Liver (tissue), 9 donors: ENCODE data around the gene PRKAR1B. TPM values are rescaled to one million over a fixed set of nuclear protein-coding genes. Genes with fewer than 3 reads are reported as not detected.

Experiments
- DNase-seq: peaks from one replicate; pipeline ENCODE4 v3.0.0-alpha.2; 2017; ENCODE audit warnings: low spot score
- H3K27ac ChIP-seq, 2 donors: one replicate each; pipeline ENCODE4 v1.7.0; 2013; ENCODE audit warnings: inconsistent platforms in 2 of 2, low read length in 2 of 2, control low read depth in 1 of 2, low read depth in 1 of 2, mild to moderate bottlenecking in 1 of 2
- H3K27me3 ChIP-seq, 4 donors: one replicate each; pipeline versions ENCODE4 v1.6.1 to v1.7.0; 2013; ENCODE audit warnings: low read length in 3 of 4, inconsistent platforms in 1 of 4, mild to moderate bottlenecking in 1 of 4, moderate library complexity in 1 of 4; ENCODE audit not compliant: control insufficient read depth in 4 of 4, insufficient read depth in 4 of 4
- H3K36me3 ChIP-seq, 4 donors: one replicate each; pipeline versions ENCODE4 v1.6.1 to v1.7.0; 2013; ENCODE audit warnings: low read length in 3 of 4, mild to moderate bottlenecking in 3 of 4, low read depth in 1 of 4, moderate library complexity in 1 of 4; ENCODE audit not compliant: control insufficient read depth in 4 of 4, insufficient read depth in 3 of 4
- H3K4me1 ChIP-seq, 4 donors: one replicate each; pipeline versions ENCODE4 v1.6.1 to v1.7.0; 2013; ENCODE audit warnings: low read length in 3 of 4, mild to moderate bottlenecking in 3 of 4, moderate library complexity in 1 of 4; ENCODE audit not compliant: control insufficient read depth in 4 of 4, insufficient read depth in 4 of 4
- H3K4me3 ChIP-seq, 3 donors: one replicate each; pipeline versions ENCODE4 v1.6.1 to v1.7.0; 2013; ENCODE audit warnings: low read length in 3 of 3, control low read depth in 1 of 3, low read depth in 1 of 3, mild to moderate bottlenecking in 1 of 3
- H3K9ac ChIP-seq, 2 donors: one replicate each; pipeline ENCODE4 v1.7.0; 2013; ENCODE audit warnings: low read length in 2 of 2, mild to moderate bottlenecking in 2 of 2, moderate library complexity in 2 of 2, control low read depth in 1 of 2, low read depth in 1 of 2
- H3K9me3 ChIP-seq, 4 donors: one replicate each; pipeline versions ENCODE4 v1.6.1 to v1.7.0; 2013; ENCODE audit warnings: low read length in 3 of 4; ENCODE audit not compliant: control insufficient read depth in 4 of 4
- ATF3 ChIP-seq: IDR thresholded peaks from 2 replicates; pipeline ENCODE4 v1.6.1; 2016; ENCODE audit warnings: antibody characterized with exemption
- CTCF ChIP-seq: fragments of 150-350 bp; IDR thresholded peaks from 2 replicates; pipeline ENCODE4 v1.5.1; 2017; ENCODE audit warnings: improper control_type of control experiment, low read depth, low read length; ENCODE audit not compliant: missing input control
- FOXA1 ChIP-seq: IDR thresholded peaks from 2 replicates; pipeline ENCODE4 v1.6.1; 2016; ENCODE audit warnings: antibody characterized with exemption
- FOXA2 ChIP-seq: IDR thresholded peaks from 2 replicates; pipeline ENCODE4 v1.6.1; 2016; ENCODE audit warnings: antibody characterized with exemption
- GABPA ChIP-seq, 2 donors: IDR thresholded peaks in 1 of 2; conservative IDR thresholded peaks in 1 of 2; 2 replicates each; pipeline ENCODE4 v1.6.1; 2016; ENCODE audit warnings: antibody characterized with exemption in 2 of 2, mild to moderate bottlenecking in 1 of 2, moderate library complexity in 1 of 2
- HNF4A ChIP-seq, 2 donors: conservative IDR thresholded peaks; 2 replicates each; pipeline ENCODE4 v1.6.1; 2016; ENCODE audit warnings: antibody characterized with exemption in 2 of 2, mild to moderate bottlenecking in 2 of 2
- HNF4G ChIP-seq: IDR thresholded peaks from 2 replicates; pipeline ENCODE4 v1.6.1; 2016; ENCODE audit warnings: antibody characterized with exemption
- JUND ChIP-seq, 2 donors: IDR thresholded peaks; 2 replicates each; pipeline ENCODE4 v1.6.1; 2016; ENCODE audit warnings: antibody characterized with exemption in 2 of 2
- MAX ChIP-seq: IDR thresholded peaks from 2 replicates; pipeline ENCODE4 v1.6.1; 2016; ENCODE audit warnings: antibody characterized with exemption
- RAD21 ChIP-seq, 2 donors: IDR thresholded peaks; 2 replicates each; pipeline ENCODE4 v1.6.1; 2016; ENCODE audit warnings: antibody characterized with exemption in 2 of 2, mild to moderate bottlenecking in 2 of 2
- REST ChIP-seq: IDR thresholded peaks from 2 replicates; pipeline ENCODE4 v1.6.1; 2016; ENCODE audit warnings: antibody characterized with exemption, mild to moderate bottlenecking
- RXRA ChIP-seq, 2 donors: IDR thresholded peaks; 2 replicates each; pipeline ENCODE4 v1.6.1; 2017 to 2018; ENCODE audit warnings: antibody characterized with exemption in 2 of 2, mild to moderate bottlenecking in 1 of 2
- SP1 ChIP-seq: IDR thresholded peaks from 2 replicates; pipeline ENCODE4 v1.6.1; 2018; ENCODE audit warnings: antibody characterized with exemption, mild to moderate bottlenecking
- TAF1 ChIP-seq: conservative IDR thresholded peaks from 2 replicates; pipeline ENCODE4 v1.6.1; 2016; ENCODE audit warnings: antibody characterized with exemption, mild to moderate bottlenecking
- YY1 ChIP-seq: IDR thresholded peaks from 2 replicates; pipeline ENCODE4 v1.6.1; 2016; ENCODE audit warnings: antibody characterized with exemption, mild to moderate bottlenecking
- WGBS: extraction: QIAGEN DNeasy Blood & Tissue Kit; methylation state at CpG from one replicate; pipeline ENCODE4 v1.1.7; 2013; 5-methylcytosine and 5-hydroxymethylcytosine counted together
- polyA plus RNA-seq, 2 donors: library from polyadenylated mRNA; stranded (reverse) in 1 of 2; unstranded in 1 of 2; fragments of 200-250 nt in 1 of 2; fragments of >200 nt in 1 of 2; fragmentation: Nextera tagmentation in 1 of 2; extraction: Ambion mirVana in 1 of 2; gene quantifications; one replicate each; pipeline versions ENCODE4 v1.2.1 to v1.2.3, GENCODE V29; 2013 to 2015
- total RNA-seq, 2 donors: library from RNA; depleted of rRNA; stranded (reverse); fragments of >200 nt; gene quantifications; one replicate each; pipeline ENCODE4 v1.2.3, GENCODE V29; 2014
- donor health status: healthy.
- donor health status: healthy.
- donor health status: healthy.
- donor health status: healthy.
- donor health status: healthy.

Gene PRKAR1B
- total and polyA plus RNA-seq, 4 donors: 11.1 to 14.4 (median 12.4) TPM

GRCh38 chr7:586494-586893 lies 140.6 kb downstream of the PRKAR1B start:
- no peak for TF ChIP-seq YY1
- WGBS: 94% methylated on average over 4 of the region's 4 CpGs
- H3K27ac ChIP-seq: no peak overlapping the region
- H3K36me3 ChIP-seq: peaks cover 0 to 4% (median under 1%) of the 10 kb centered on the region in 4 donors
- no peaks in the 10 kb centered on the region for H3K27me3 ChIP-seq
- DNase-seq: no peak
- H3K4me1 ChIP-seq: no peaks in the 10 kb centered on the region
- H3K9ac ChIP-seq: no peak overlapping the region
- no peak overlapping the region for H3K4me3 ChIP-seq
- H3K9me3 ChIP-seq: no peaks in the 10 kb centered on the region

GRCh38 chr7:585873-586272 lies 141.2 kb downstream of the PRKAR1B start:
- DNase-seq: no peak
- H3K4me3 ChIP-seq: no peak overlapping the region
- 81% methylated on average over 6 of the region's 6 CpGs for WGBS

GRCh38 chr7:585229-585711 lies 141.8 kb downstream of the PRKAR1B start:
- 94% methylated on average over 18 of the region's 18 CpGs for whole genome bisulfite sequencing
- DNase-seq: no peak
- Histone ChIP-seq H3K27me3 (no peaks in the 10 kb centered on the region), H3K9ac (no peak overlapping the region), H3K4me3 (no peak overlapping the region), H3K27ac (no peak overlapping the region), H3K36me3 (peaks cover 0 to 4% (median under 1%) of the 10 kb centered on the region in 4 donors), H3K9me3 (no peaks in the 10 kb centered on the region), H3K4me1 (no peaks in the 10 kb centered on the region)
- TF ChIP-seq SP1: no peak
- TF ChIP-seq HNF4G: no peak
- TF ChIP-seq MAX: no peak
- TF ChIP-seq TAF1: no peak
- no peak for TF ChIP-seq RXRA (IDR thresholded peaks at IDR 0.05)
- no peak for TF ChIP-seq REST
- TF ChIP-seq FOXA2: no peak
- TF ChIP-seq GABPA (IDR thresholded peaks at IDR 0.05 in 1 of 2, conservative IDR thresholded peaks at IDR 0.05 in 1 of 2): no peak
- TF ChIP-seq JUND (IDR thresholded peaks at IDR 0.05): no peak
- no peak for TF ChIP-seq FOXA1
- no peak for TF ChIP-seq YY1
- TF ChIP-seq RAD21 (IDR thresholded peaks at IDR 0.05): no peak
- TF ChIP-seq CTCF: no peak
- no peak for TF ChIP-seq HNF4A (conservative IDR thresholded peaks at IDR 0.05)

More at GRCh38 chr7:585873-586272, 141.2 kb downstream of the PRKAR1B start:
- no peak overlapping the region for H3K9ac ChIP-seq
- H3K27me3 ChIP-seq: no peaks in the 10 kb centered on the region
- no peaks in the 10 kb centered on the region for H3K4me1 ChIP-seq
- H3K9me3 ChIP-seq: no peaks in the 10 kb centered on the region
- TF ChIP-seq CTCF (no peak), ATF3 (no peak)
- H3K27ac ChIP-seq: no peak overlapping the region
- peaks cover 0 to 4% (median under 1%) of the 10 kb centered on the region in 4 donors for H3K36me3 ChIP-seq
